ENCODE measurements around the gene ZNF708. TPM values are rescaled to one million over a fixed set of nuclear protein-coding genes. Genes with fewer than 3 reads are reported as not detected.
A peak's percentile ranks its signal among the peaks of the same experiment; 100 is the strongest.
"Not testable (repeated sequence)": the region's sequence is repeated elsewhere in the genome, so short reads cannot be mapped to it uniquely, and the experiment has no call there.

ZNF708 gene
- total RNA-seq (1 to 10 TPM; 4.1 to 5.7 (median 4.9) TPM), polyA plus RNA-seq (1 to 10 TPM; 1.8 to 6.2 TPM)
- long read RNA-seq, donor 1: 0 reads
- long read RNA-seq, donor 2, partial matches to known transcripts: 0 of 2 reads
- long read RNA-seq, donor 2, other reads (novel, unspliced or antisense): 1 of 2 reads
- long read RNA-seq, donor 3, full-length matches to known transcripts: 1 of 1 reads
- long read RNA-seq, donor 3, partial matches to known transcripts: 0 of 1 reads
- long read RNA-seq, donor 3, other reads (novel, unspliced or antisense): 0 of 1 reads

GRCh38 chr19:21328885-21329605 is at the start of gene ZNF708:
ZNF708 (minus strand) TSS chr19:21329410; CDS start chr19:21329212, 198 bp downstream.
- DNase-seq (peak; percentile 85 to 93), ATAC-seq (peak; percentile 100)
- H3K36me3 ChIP-seq: peaks cover 0 to 29% (median 13%) of the 10 kb centered on the region in 9 donors
- H3K27me3 ChIP-seq: no peaks in the 10 kb centered on the region
- intact Hi-C loops (cut with DNase I): loop anchor here in 3 of 10 donors (2.0 kb wide), 2 partner anchors 30 to 68 kb away; partner anchors contain the start of genes ZNF738 (in 2 of the 3) and ZNF493 (in 1 of the 3)
- H3K9me3 ChIP-seq: peaks cover 0 to 25% (median 0%) of the 10 kb centered on the region in 11 donors
- no peak for TF ChIP-seq CTCF (IDR thresholded peaks at IDR 0.05)
- H3K4me3 ChIP-seq: peak within 1 kb of the TSS; percentile 63 to 91 (median 82)
- peaks cover 0 to 23% (median 19%) of the 10 kb centered on the region in 9 donors for H3K4me1 ChIP-seq
- H3K27ac ChIP-seq: peak within 1 kb of the TSS; percentile 90 to 99 (median 97)
- 0% methylated on average over 32 of the region's 32 CpGs for WGBS, 2 donors

GRCh38 chr19:21362291-21362690 is 33.1 kb upstream of the ZNF708 start:
- Histone ChIP-seq H3K4me3 (no peak overlapping the region), H3K9me3 (peaks cover 0 to 17% (median 0%) of the 10 kb centered on the region in 11 donors), H3K27ac (no peak overlapping the region), H3K27me3 (no peaks in the 10 kb centered on the region), H3K36me3 (peaks cover 0 to 59% (median 5%) of the 10 kb centered on the region in 9 donors), H3K4me1 (peaks cover 0 to 11% (median 3%) of the 10 kb centered on the region in 9 donors)
- WGBS, 2 donors: 90 to 95% methylated on average over 3 of the region's 3 CpGs
- DNase-seq: no peak
- no peak for ATAC-seq
- intact Hi-C loops (cut with DNase I): no loop called here
- TF ChIP-seq CTCF (IDR thresholded peaks at IDR 0.05): no peak

- Histone ChIP-seq H3K9me3 (peaks cover 0 to 5% (median 0%) of the 10 kb centered on the region in 11 donors), H3K36me3 (peaks cover 0 to 27% (median 5%) of the 10 kb centered on the region in 9 donors), H3K27ac (peak within 1 kb of the TSS in 9 of 10 donors; percentile 41 to 86 (median 75)), H3K4me1 (peaks cover 0 to 11% (median 3%) of the 10 kb centered on the region in 9 donors), H3K27me3 (no peaks in the 10 kb centered on the region), H3K4me3 (peak within 1 kb of the TSS; percentile 44 to 98 (median 72))
- peak in 2 of 9 donors; percentile 5 to 9 for TF ChIP-seq CTCF (IDR thresholded peaks at IDR 0.05)
- DNase-seq (peak; percentile 89 to 95), ATAC-seq (peak; percentile 99 to 100 (median 99))
- intact Hi-C loops (cut with DNase I): loop anchor here in 2 of 10 donors (2.0 to 5.0 kb wide), 2 partner anchors 30 to 38 kb away; partner anchors contain the start of genes ZNF708 (in 2 of the 2) and ZNF493 (in 1 of the 2)
- 0% methylated on average over 36 of the region's 36 CpGs for WGBS, 2 donors
These were observed 29.7 kb upstream of the ZNF708 start, which contains the start of gene ZNF738 for GRCh38 chr19:21358768-21359451. ZNF738 (plus strand) TSS chr19:21359000; CDS start chr19:21359141, 141 bp downstream.

GRCh38 chr19:21352830-21353229 is 23.6 kb upstream of the ZNF708 start:
- Histone ChIP-seq H3K36me3 (no peaks in the 10 kb centered on the region), H3K4me1 (no peaks in the 10 kb centered on the region), H3K27me3 (no peaks in the 10 kb centered on the region), H3K4me3 (no peak overlapping the region), H3K9me3 (peaks cover 0 to 18% (median 11%) of the 10 kb centered on the region in 11 donors), H3K27ac (no peak overlapping the region)
- 37 to 76% methylated on average over 2 of the region's 2 CpGs for WGBS, 2 donors
- DNase-seq: no peak
- TF ChIP-seq CTCF (IDR thresholded peaks at IDR 0.05): no peak
- intact Hi-C loops (cut with DNase I): no loop called here
- no peak for ATAC-seq

- peaks cover 0 to 49% (median 11%) of the 10 kb centered on the region in 11 donors for H3K9me3 ChIP-seq
- H3K36me3 ChIP-seq; H3K4me1 ChIP-seq; H3K27me3 ChIP-seq; H3K4me3 ChIP-seq; DNase-seq; intact Hi-C loops (cut with DNase I); ATAC-seq; H3K27ac ChIP-seq: not testable (repeated sequence)
- WGBS, 2 donors: 46 to 92% methylated on average over 2 of the region's 2 CpGs
These were observed 15.6 kb upstream of the ZNF708 start for GRCh38 chr19:21344841-21345240.

All from heart right ventricle (tissue), 16 donors.